GM23338 (cell line): ENCODE measurements around the gene ADAMTS15. TPM values are rescaled to one million over a fixed set of nuclear protein-coding genes. Genes with fewer than 3 reads are reported as not detected.

Experiments used
- ATAC-seq: fragments of 200-7000 bp; cut with Tn5 transposase; 3 replicates; pipeline ENCODE4 v1.9.1; 2020
- DNase-seq: peaks from one replicate; pipeline ENCODE4 v3.0.0-alpha.2; 2015; ENCODE audit warnings: low spot score
- H2AFZ ChIP-seq: fragments of 200-600 bp; sonication (generic); 2 replicates; pipeline ENCODE4 v1.8.0; 2016; ENCODE audit warnings: antibody characterized with exemption, mild to moderate bottlenecking, moderate library complexity
- H3F3A ChIP-seq: fragments of 200-600 bp; sonication (generic); replicated peaks from 2 replicates; pipeline ENCODE4 v1.8.0; 2017; ENCODE audit warnings: antibody characterized with exemption, mixed run types, low read depth
- H3K27ac ChIP-seq: fragments of 200-600 bp; sonication (generic); 2 replicates; pipeline ENCODE4 v1.6.1; 2016; ENCODE audit warnings: low read depth
- H3K27me3 ChIP-seq: fragments of 200-600 bp; sonication (generic); 2 replicates; pipeline ENCODE4 v1.8.0; 2016; ENCODE audit warnings: mild to moderate bottlenecking, mixed run types, moderate library complexity; ENCODE audit not compliant: insufficient read depth
- H3K36me3 ChIP-seq: fragments of 200-600 bp; sonication (generic); 2 replicates; pipeline ENCODE4 v1.8.0; 2016; ENCODE audit warnings: mild to moderate bottlenecking; ENCODE audit not compliant: insufficient read depth
- H3K4me1 ChIP-seq: fragments of 200-600 bp; sonication (generic); 2 replicates; pipeline ENCODE4 v1.8.0; 2016; ENCODE audit warnings: mild to moderate bottlenecking, moderate library complexity; ENCODE audit not compliant: insufficient read depth
- H3K4me2 ChIP-seq: fragments of 200-600 bp; sonication (generic); 2 replicates; pipeline ENCODE4 v1.7.1; 2017; ENCODE audit warnings: mixed run types
- H3K4me3 ChIP-seq: fragments of 200-600 bp; sonication (generic); 2 replicates; pipeline ENCODE4 v1.6.1; 2016; ENCODE audit warnings: mixed run types
- H3K79me2 ChIP-seq: fragments of 200-600 bp; sonication (generic); replicated peaks from 2 replicates; pipeline ENCODE4 v1.8.0; 2017; ENCODE audit warnings: mild to moderate bottlenecking; ENCODE audit not compliant: insufficient read depth
- H3K9me2 ChIP-seq: fragments of 200-600 bp; sonication (generic); 2 replicates; pipeline ENCODE4 v1.8.0; 2017; ENCODE audit not compliant: insufficient read depth
- H4K20me1 ChIP-seq: fragments of 200-600 bp; sonication (generic); replicated peaks from 2 replicates; pipeline ENCODE4 v1.8.0; 2017; ENCODE audit warnings: mild to moderate bottlenecking; ENCODE audit not compliant: insufficient read depth
- H3K27ac Mint-ChIP-seq: 2 replicates; pipeline ENCODE4 v1.8.0; 2020; ENCODE audit warnings: inconsistent platforms, mild to moderate bottlenecking, moderate library complexity, mixed read lengths
- H3K27me3 Mint-ChIP-seq: 3 replicates; pipeline ENCODE4 v1.8.0; 2022; ENCODE audit warnings: low read depth, mild to moderate bottlenecking, moderate library complexity, mixed read lengths, inconsistent platforms; ENCODE audit not compliant: insufficient read depth, poor library complexity
- H3K36me3 Mint-ChIP-seq: 3 replicates; pipeline ENCODE4 v1.8.0; 2021; ENCODE audit warnings: low read depth, mild to moderate bottlenecking, inconsistent platforms, moderate library complexity, mixed read lengths
- H3K4me1 Mint-ChIP-seq: 3 replicates; pipeline ENCODE4 v1.8.0; 2020; ENCODE audit warnings: mild to moderate bottlenecking, inconsistent platforms, mixed read lengths
- H3K4me3 Mint-ChIP-seq: 3 replicates; pipeline ENCODE4 v1.8.0; 2021; ENCODE audit warnings: moderate library complexity, mild to moderate bottlenecking, inconsistent platforms, mixed read lengths
- H3K9me3 Mint-ChIP-seq: 3 replicates; pipeline ENCODE4 v1.8.0; 2020; ENCODE audit warnings: moderate library complexity, mild to moderate bottlenecking, inconsistent platforms, mixed read lengths
- CREB1 ChIP-seq: fragments of 250-450 bp; sonication (Bioruptor Pico); IDR thresholded peaks from 2 replicates; pipeline ENCODE4 v1.5.0; 2020; ENCODE audit warnings: low read depth, mild to moderate bottlenecking, moderate library complexity
- EZH2 ChIP-seq: fragments of 200-600 bp; sonication (generic); IDR thresholded peaks from one replicate; pipeline ENCODE4 v1.8.0; 2017; ENCODE audit warnings: antibody characterized with exemption, mild to moderate bottlenecking, low read depth; ENCODE audit not compliant: unreplicated experiment
- JUNB ChIP-seq: IDR thresholded peaks from one replicate; pipeline ENCODE4 v1.6.1; 2016; ENCODE audit warnings: antibody characterized with exemption; ENCODE audit not compliant: unreplicated experiment
- STAT1 ChIP-seq: IDR thresholded peaks from one replicate; pipeline ENCODE4 v1.6.1; 2016; ENCODE audit warnings: antibody characterized with exemption; ENCODE audit not compliant: unreplicated experiment
- ZNF114 ChIP-seq: fragments of 250-450 bp; sonication (Bioruptor Pico); IDR thresholded peaks from 2 replicates; pipeline ENCODE4 v1.5.0; 2020; ENCODE audit warnings: mild to moderate bottlenecking, moderate library complexity
- polyA plus RNA-seq: library from polyadenylated mRNA; unstranded; fragments of >200 nt; fragmentation: Nextera tagmentation; extraction: Ambion mirVana; gene quantifications from 2 replicates; pipeline ENCODE4 v1.2.1, GENCODE V29; 2016
- total RNA-seq: library from RNA; depleted of rRNA; stranded (reverse); fragments of >200 nt; shearing (Covaris generic); gene quantifications from 2 replicates; pipeline ENCODE4 v1.2.3, GENCODE V29; 2014
- TF ChIP-seq, protein P1 (sequence below): IDR thresholded peaks from one replicate; pipeline ENCODE4 v1.6.1; 2018; ENCODE audit warnings: antibody characterized with exemption; ENCODE audit not compliant: unreplicated experiment
- TF ChIP-seq, protein P2 (sequence below): IDR thresholded peaks from 2 replicates; pipeline ENCODE4 v1.6.1; 2016; ENCODE audit warnings: antibody characterized with exemption
- TF ChIP-seq, protein P3 (sequence below), 2 experiments: fragments of 200-600 bp in 1 of 2; sonication (generic) in 1 of 2; conservative IDR thresholded peaks; 2 replicates each; pipeline versions ENCODE4 v1.5.1 to v1.6.1; 2016 to 2017; ENCODE audit warnings: antibody characterized with exemption in 2 of 2, low read depth in 2 of 2, mild to moderate bottlenecking in 2 of 2, moderate library complexity in 1 of 2

Gene ADAMTS15
- total and polyA plus RNA-seq, 2 experiments from 2014 or later, result 0.42 to 5.6 TPM

DNA sequence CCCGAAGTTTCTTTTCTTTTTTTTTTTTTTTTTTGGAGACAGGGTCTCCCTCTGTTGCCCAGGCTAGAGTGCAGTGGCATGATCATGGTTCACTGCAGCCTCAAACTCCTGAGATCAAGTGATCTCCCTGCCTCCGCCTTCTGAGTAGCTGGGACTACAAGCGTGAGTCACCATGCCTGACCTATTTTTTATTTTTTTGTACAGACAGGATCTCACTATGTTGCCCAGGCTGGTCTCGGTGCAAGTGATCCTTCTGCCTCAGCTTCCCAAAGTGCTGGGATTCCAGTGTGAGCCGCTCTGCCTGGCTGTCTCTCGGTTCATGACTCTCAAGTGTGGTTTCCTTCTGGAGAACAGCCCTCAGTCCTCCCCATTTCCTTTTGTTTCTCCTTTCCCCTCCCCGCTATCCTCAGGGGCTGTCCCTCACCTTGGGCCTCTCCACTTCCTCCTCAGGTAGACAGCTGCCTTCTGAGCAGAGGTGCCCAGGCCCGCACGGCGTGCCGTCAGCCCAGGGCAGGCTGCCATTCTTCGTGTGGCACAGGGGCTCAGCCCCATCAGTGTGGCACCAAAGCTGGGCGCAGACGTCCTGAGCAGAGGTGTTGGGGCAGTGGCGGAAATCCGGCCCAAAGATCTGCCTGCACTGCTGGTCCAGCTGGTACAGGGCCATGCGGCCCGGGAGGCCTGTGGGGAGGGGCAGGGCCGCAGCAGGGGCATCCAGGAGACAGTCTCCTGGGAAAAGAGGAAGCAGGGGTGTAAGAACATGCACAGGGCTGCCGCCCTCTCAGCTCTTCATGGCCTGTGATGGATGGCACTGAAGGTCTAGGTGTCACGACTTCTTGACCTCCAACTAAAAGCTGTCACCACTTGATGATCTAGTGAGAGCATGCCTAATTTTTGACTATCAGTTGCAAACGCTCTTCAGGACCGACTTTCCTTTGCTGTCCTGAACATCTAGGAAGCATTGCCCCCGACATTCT lies 34.1 kb upstream of the ADAMTS15 start (continued):
- TF ChIP-seq, protein P1, sequence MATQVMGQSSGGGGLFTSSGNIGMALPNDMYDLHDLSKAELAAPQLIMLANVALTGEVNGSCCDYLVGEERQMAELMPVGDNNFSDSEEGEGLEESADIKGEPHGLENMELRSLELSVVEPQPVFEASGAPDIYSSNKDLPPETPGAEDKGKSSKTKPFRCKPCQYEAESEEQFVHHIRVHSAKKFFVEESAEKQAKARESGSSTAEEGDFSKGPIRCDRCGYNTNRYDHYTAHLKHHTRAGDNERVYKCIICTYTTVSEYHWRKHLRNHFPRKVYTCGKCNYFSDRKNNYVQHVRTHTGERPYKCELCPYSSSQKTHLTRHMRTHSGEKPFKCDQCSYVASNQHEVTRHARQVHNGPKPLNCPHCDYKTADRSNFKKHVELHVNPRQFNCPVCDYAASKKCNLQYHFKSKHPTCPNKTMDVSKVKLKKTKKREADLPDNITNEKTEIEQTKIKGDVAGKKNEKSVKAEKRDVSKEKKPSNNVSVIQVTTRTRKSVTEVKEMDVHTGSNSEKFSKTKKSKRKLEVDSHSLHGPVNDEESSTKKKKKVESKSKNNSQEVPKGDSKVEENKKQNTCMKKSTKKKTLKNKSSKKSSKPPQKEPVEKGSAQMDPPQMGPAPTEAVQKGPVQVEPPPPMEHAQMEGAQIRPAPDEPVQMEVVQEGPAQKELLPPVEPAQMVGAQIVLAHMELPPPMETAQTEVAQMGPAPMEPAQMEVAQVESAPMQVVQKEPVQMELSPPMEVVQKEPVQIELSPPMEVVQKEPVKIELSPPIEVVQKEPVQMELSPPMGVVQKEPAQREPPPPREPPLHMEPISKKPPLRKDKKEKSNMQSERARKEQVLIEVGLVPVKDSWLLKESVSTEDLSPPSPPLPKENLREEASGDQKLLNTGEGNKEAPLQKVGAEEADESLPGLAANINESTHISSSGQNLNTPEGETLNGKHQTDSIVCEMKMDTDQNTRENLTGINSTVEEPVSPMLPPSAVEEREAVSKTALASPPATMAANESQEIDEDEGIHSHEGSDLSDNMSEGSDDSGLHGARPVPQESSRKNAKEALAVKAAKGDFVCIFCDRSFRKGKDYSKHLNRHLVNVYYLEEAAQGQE, result no peak
- TF ChIP-seq EZH2, result no peak
- TF ChIP-seq, protein P2, sequence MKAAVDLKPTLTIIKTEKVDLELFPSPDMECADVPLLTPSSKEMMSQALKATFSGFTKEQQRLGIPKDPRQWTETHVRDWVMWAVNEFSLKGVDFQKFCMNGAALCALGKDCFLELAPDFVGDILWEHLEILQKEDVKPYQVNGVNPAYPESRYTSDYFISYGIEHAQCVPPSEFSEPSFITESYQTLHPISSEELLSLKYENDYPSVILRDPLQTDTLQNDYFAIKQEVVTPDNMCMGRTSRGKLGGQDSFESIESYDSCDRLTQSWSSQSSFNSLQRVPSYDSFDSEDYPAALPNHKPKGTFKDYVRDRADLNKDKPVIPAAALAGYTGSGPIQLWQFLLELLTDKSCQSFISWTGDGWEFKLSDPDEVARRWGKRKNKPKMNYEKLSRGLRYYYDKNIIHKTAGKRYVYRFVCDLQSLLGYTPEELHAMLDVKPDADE, result no peak
- TF ChIP-seq, protein P3, sequence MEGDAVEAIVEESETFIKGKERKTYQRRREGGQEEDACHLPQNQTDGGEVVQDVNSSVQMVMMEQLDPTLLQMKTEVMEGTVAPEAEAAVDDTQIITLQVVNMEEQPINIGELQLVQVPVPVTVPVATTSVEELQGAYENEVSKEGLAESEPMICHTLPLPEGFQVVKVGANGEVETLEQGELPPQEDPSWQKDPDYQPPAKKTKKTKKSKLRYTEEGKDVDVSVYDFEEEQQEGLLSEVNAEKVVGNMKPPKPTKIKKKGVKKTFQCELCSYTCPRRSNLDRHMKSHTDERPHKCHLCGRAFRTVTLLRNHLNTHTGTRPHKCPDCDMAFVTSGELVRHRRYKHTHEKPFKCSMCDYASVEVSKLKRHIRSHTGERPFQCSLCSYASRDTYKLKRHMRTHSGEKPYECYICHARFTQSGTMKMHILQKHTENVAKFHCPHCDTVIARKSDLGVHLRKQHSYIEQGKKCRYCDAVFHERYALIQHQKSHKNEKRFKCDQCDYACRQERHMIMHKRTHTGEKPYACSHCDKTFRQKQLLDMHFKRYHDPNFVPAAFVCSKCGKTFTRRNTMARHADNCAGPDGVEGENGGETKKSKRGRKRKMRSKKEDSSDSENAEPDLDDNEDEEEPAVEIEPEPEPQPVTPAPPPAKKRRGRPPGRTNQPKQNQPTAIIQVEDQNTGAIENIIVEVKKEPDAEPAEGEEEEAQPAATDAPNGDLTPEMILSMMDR (conservative IDR thresholded peaks at IDR 0.05; ENCODE audit: low read depth in 2 of 2), result no peak
- no peak for TF ChIP-seq ZNF114 (CRISPR knock-in tag)
- TF ChIP-seq CREB1 (CRISPR knock-in tag), result no peak

DNA sequence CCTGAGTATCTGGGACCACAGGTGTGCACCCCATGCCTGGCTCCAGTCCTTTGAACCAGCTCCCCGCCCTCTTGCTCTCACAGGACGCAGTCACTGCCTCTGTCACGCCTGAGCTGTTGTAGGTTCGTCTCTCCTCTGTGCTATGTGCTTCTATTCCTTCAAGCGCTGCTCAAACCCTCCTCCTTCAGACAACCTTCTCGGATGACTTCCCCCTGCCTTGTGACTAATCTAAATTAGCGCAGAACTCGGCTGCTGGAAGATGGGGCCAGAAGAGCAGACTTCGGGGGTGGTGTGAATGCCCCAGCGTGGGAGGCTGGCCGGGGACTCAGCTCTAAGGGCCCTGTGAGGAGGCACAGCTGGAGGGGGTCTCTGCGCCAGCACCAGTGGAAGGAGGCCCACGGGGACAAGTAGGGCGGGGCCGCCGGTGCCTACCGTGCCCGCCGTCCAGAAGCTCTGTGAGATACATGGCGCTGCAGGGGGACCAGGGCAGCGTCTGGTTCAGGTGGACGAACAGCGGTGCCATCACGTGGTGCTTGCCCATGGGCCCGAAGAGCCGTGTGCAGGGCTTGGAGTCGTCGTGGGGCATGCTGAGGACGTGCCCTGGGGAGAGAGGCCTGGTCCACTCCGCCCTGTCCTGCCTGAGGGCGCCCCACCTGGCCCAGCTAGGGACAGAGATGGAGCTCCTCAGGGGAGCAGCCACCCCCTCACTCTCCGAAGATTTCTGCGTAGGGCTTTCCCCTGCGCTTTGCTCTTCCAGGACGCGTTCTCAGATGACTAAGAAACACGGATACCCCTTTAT lies 32.5 kb upstream of the ADAMTS15 start:
- no peaks in the 10 kb centered on the region for H4K20me1 ChIP-seq
- Mint-ChIP-seq H3K27ac (no peak overlapping the region), H3K9me3 (no peaks in the 10 kb centered on the region), H3K27me3 (peaks cover 6% of the 10 kb centered on the region), H3K4me1 (peaks cover 27% of the 10 kb centered on the region), H3K36me3 (peaks cover 30% of the 10 kb centered on the region), H3K4me3 (no peak overlapping the region)
- no peaks in the 10 kb centered on the region; the same call in 1 of the 2 replicates for H3K9me2 ChIP-seq
- no peak overlapping the region for H3K4me2 ChIP-seq
- no peaks in the 10 kb centered on the region for H3K4me1 ChIP-seq
- no peaks in the 10 kb centered on the region for H3K27me3 ChIP-seq
- H3K4me3 ChIP-seq, result no peak overlapping the region
- H2AFZ ChIP-seq, result no peak overlapping the region
- DNase-seq, result no peak
- no peaks in the 10 kb centered on the region for H3F3A ChIP-seq
- no peak overlapping the region for H3K27ac ChIP-seq
- H3K36me3 ChIP-seq, result no peaks in the 10 kb centered on the region; the same call in 1 of the 2 replicates
- peak; percentile 50 for ATAC-seq
- H3K79me2 ChIP-seq, result no peaks in the 10 kb centered on the region
- TF ChIP-seq, protein P1, result no peak
- TF ChIP-seq JUNB, result no peak
- no peak for TF ChIP-seq ZNF114 (CRISPR knock-in tag)
- TF ChIP-seq STAT1, result no peak
